ENCODE data around the gene NFIX. TPM values are rescaled to one million over a fixed set of nuclear protein-coding genes. Genes with fewer than 3 reads are reported as not detected.

The NFIX gene
- total and polyA plus RNA-seq, 4 donors: 26.0 to 190 (median 89.6) TPM

- Histone ChIP-seq H3K27me3 (ENCODE audit: control insufficient read depth in 3 of 3, insufficient read depth in 3 of 3, low read length in 2 of 3) (no peaks in the 10 kb centered on the region), H3K36me3 (ENCODE audit: control insufficient read depth in 4 of 4, insufficient read depth in 4 of 4, low read length in 4 of 4) (peaks cover 3 to 35% (median 11%) of the 10 kb centered on the region in 4 donors), H3K27ac (ENCODE audit: low read depth in 1 of 2, low read length in 1 of 2) (no peak overlapping the region), H3K9ac (ENCODE audit: insufficient read depth in 1 of 2, low read length in 2 of 2) (no peak overlapping the region), H3K4me3 (no peak overlapping the region), H3K9me3 (ENCODE audit: control insufficient read depth in 4 of 4, insufficient read depth in 3 of 4, low read length in 3 of 4) (no peaks in the 10 kb centered on the region), H3K4me1 (ENCODE audit: control insufficient read depth in 5 of 5, insufficient read depth in 5 of 5, low read length in 5 of 5) (peaks cover 0 to 16% (median 0%) of the 10 kb centered on the region in 5 donors)
- WGBS, 2 donors: 86 to 90% methylated on average over 40 of the region's 40 CpGs
- ATAC-seq (ENCODE audit: insufficient read depth, low FRiP score) (no peak), DNase-seq (no peak)
- TF ChIP-seq, protein P1, sequence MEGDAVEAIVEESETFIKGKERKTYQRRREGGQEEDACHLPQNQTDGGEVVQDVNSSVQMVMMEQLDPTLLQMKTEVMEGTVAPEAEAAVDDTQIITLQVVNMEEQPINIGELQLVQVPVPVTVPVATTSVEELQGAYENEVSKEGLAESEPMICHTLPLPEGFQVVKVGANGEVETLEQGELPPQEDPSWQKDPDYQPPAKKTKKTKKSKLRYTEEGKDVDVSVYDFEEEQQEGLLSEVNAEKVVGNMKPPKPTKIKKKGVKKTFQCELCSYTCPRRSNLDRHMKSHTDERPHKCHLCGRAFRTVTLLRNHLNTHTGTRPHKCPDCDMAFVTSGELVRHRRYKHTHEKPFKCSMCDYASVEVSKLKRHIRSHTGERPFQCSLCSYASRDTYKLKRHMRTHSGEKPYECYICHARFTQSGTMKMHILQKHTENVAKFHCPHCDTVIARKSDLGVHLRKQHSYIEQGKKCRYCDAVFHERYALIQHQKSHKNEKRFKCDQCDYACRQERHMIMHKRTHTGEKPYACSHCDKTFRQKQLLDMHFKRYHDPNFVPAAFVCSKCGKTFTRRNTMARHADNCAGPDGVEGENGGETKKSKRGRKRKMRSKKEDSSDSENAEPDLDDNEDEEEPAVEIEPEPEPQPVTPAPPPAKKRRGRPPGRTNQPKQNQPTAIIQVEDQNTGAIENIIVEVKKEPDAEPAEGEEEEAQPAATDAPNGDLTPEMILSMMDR (IDR thresholded peaks at IDR 0.05; ENCODE audit: control extremely low read depth, extremely low read depth): no peak
Observed at GRCh38 chr19:13138171-13138915, 143.1 kb downstream of the NFIX start.

DNA sequence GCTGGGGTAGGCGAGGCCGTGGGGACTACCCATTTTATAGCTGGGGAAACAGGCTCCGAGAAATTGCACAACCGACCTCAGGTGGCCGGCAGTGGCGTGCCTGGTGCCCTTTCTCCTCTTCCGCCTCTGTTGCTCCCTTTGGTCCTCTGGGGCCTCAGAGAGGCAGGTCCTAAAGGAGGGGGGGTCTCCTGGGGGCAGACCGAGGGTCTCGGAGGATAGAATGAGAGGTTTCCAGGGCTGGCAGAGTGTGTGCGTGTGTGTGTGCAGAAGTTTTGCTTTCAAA, 143.6 kb downstream of the NFIX start:
- TF ChIP-seq, protein P1 (IDR thresholded peaks at IDR 0.05; ENCODE audit: control extremely low read depth, extremely low read depth): no peak
- H3K27me3 ChIP-seq (ENCODE audit: control insufficient read depth in 3 of 3, insufficient read depth in 3 of 3, low read length in 2 of 3): no peaks in the 10 kb centered on the region
- H3K9ac ChIP-seq (ENCODE audit: insufficient read depth in 1 of 2, low read length in 2 of 2): no peak overlapping the region
- H3K4me1 ChIP-seq (ENCODE audit: control insufficient read depth in 5 of 5, insufficient read depth in 5 of 5, low read length in 5 of 5): peaks cover 0 to 16% (median 0%) of the 10 kb centered on the region in 5 donors
- H3K36me3 ChIP-seq (ENCODE audit: control insufficient read depth in 4 of 4, insufficient read depth in 4 of 4, low read length in 4 of 4): peaks cover 5 to 36% (median 11%) of the 10 kb centered on the region in 4 donors
- ATAC-seq (ENCODE audit: insufficient read depth, low FRiP score) (no peak), DNase-seq (no peak)
- H3K4me3 ChIP-seq: no peak overlapping the region
- no peak overlapping the region for H3K27ac ChIP-seq (ENCODE audit: low read depth in 1 of 2, low read length in 1 of 2)
- whole genome bisulfite sequencing, 2 donors: 50 to 77% methylated on average over 10 of the region's 10 CpGs
- no peaks in the 10 kb centered on the region for H3K9me3 ChIP-seq (ENCODE audit: control insufficient read depth in 4 of 4, insufficient read depth in 3 of 4, low read length in 3 of 4)

GRCh38 chr19:13139633-13140311, 144.5 kb downstream of the NFIX start:
- ATAC-seq (ENCODE audit: insufficient read depth, low FRiP score): no peak
- peaks cover 11 to 45% (median 17%) of the 10 kb centered on the region in 4 donors for H3K36me3 ChIP-seq (ENCODE audit: control insufficient read depth in 4 of 4, insufficient read depth in 4 of 4, low read length in 4 of 4)
- H3K9me3 ChIP-seq (ENCODE audit: control insufficient read depth in 4 of 4, insufficient read depth in 3 of 4, low read length in 3 of 4): no peaks in the 10 kb centered on the region
- H3K4me1 ChIP-seq (ENCODE audit: control insufficient read depth in 5 of 5, insufficient read depth in 5 of 5, low read length in 5 of 5): peaks cover 0 to 12% (median 0%) of the 10 kb centered on the region in 5 donors
- H3K9ac ChIP-seq (ENCODE audit: insufficient read depth in 1 of 2, low read length in 2 of 2): no peak overlapping the region
- H3K27me3 ChIP-seq (ENCODE audit: control insufficient read depth in 3 of 3, insufficient read depth in 3 of 3, low read length in 2 of 3): no peaks in the 10 kb centered on the region
- 79 to 80% methylated on average over 11 of the region's 11 CpGs for WGBS, 2 donors
- no peak for DNase-seq
- TF ChIP-seq, protein P1 (IDR thresholded peaks at IDR 0.05; ENCODE audit: control extremely low read depth, extremely low read depth): no peak
- no peak overlapping the region for H3K4me3 ChIP-seq
- H3K27ac ChIP-seq (ENCODE audit: low read depth in 1 of 2, low read length in 1 of 2): no peak overlapping the region
